Renal cortex interstitium (tissue), 15 donors: ENCODE measurements around the gene THAP7. TPM values are rescaled to one million over a fixed set of nuclear protein-coding genes. Genes with fewer than 3 reads are reported as not detected.
"Not testable (repeated sequence)": the region's sequence is repeated elsewhere in the genome, so short reads cannot be mapped to it uniquely, and the experiment has no call there.

ENCODE experiments used
- DNase-seq, 11 donors: peaks; one replicate each; pipeline ENCODE4 v3.0.0-alpha.2; 2013; ENCODE audit warnings: low read depth in 9 of 11, low spot score in 4 of 11; ENCODE audit errors: extremely low read depth in 1 of 11
- long read RNA-seq, 16 experiments: transcript quantifications; one replicate each; lab custom pipeline, GENCODE V29; 2026
- polyA plus RNA-seq, 3 donors: library from polyadenylated mRNA; unstranded; fragments of 120-200 nt; gene quantifications; one replicate each; pipeline ENCODE4 v1.2.1, GENCODE V29; 2013; ENCODE audit not compliant: insufficient read length in 3 of 3

THAP7 gene
- polyA plus RNA-seq = 10 to 100 TPM; 15.1 to 23.6 (median 18.1) TPM
- long read RNA-seq, donor 1, transcript THAP7-202 (5 exons, 1,144 nt) = major isoform, 5 of 13 reads
- long read RNA-seq, donor 1, transcript THAP7-204 (2 exons, 1,809 nt) = major isoform, 5 of 13 reads
- long read RNA-seq, donor 1, partial matches to known transcripts = 0 of 13 reads
- long read RNA-seq, donor 1, other reads (novel, unspliced or antisense) = 0 of 13 reads
- long read RNA-seq, donor 2, transcript THAP7-204 (2 exons, 1,809 nt) = major isoform, 5 of 13 reads
- long read RNA-seq, donor 2, partial matches to known transcripts = 0 of 13 reads
- long read RNA-seq, donor 2, other reads (novel, unspliced or antisense) = 0 of 13 reads
- long read RNA-seq, donor 3, transcript THAP7-204 (2 exons, 1,809 nt) = major isoform, 8 of 18 reads
- long read RNA-seq, donor 3, partial matches to known transcripts = 0 of 18 reads
- long read RNA-seq, donor 3, other reads (novel, unspliced or antisense) = 0 of 18 reads
- long read RNA-seq, donor 4, transcript THAP7-208 (3 exons, 1,957 nt) = major isoform, 5 of 13 reads
- long read RNA-seq, donor 4, partial matches to known transcripts = 0 of 13 reads
- long read RNA-seq, donor 4, other reads (novel, unspliced or antisense) = 0 of 13 reads
- long read RNA-seq, donor 5, transcript THAP7-208 (3 exons, 1,957 nt) = major isoform, 9 of 22 reads
- long read RNA-seq, donor 5, transcript THAP7-204 (2 exons, 1,809 nt) = major isoform, 9 of 22 reads
- long read RNA-seq, donor 5, partial matches to known transcripts = 0 of 22 reads
- long read RNA-seq, donor 5, other reads (novel, unspliced or antisense) = 0 of 22 reads
- long read RNA-seq, donor 6, partial matches to known transcripts = 0 of 13 reads
- long read RNA-seq, donor 6, other reads (novel, unspliced or antisense) = 0 of 13 reads
- long read RNA-seq, donor 7, transcript THAP7-201 (4 exons, 1,213 nt) = major isoform, 6 of 15 reads
- long read RNA-seq, donor 7, transcript THAP7-202 (5 exons, 1,144 nt) = minor isoform, 5 of 15 reads
- long read RNA-seq, donor 7, partial matches to known transcripts = 0 of 15 reads
- long read RNA-seq, donor 7, other reads (novel, unspliced or antisense) = 0 of 15 reads
- long read RNA-seq, donor 8, transcript THAP7-201 (4 exons, 1,213 nt) = major isoform, 6 of 14 reads
- long read RNA-seq, donor 8, partial matches to known transcripts = 0 of 14 reads
- long read RNA-seq, donor 8, other reads (novel, unspliced or antisense) = 0 of 14 reads
- long read RNA-seq, donor 9, transcript THAP7-201 (4 exons, 1,213 nt) = major isoform, 5 of 20 reads
- long read RNA-seq, donor 9, transcript THAP7-202 (5 exons, 1,144 nt) = major isoform, 5 of 20 reads
- long read RNA-seq, donor 9, transcript THAP7-208 (3 exons, 1,957 nt) = major isoform, 5 of 20 reads
- long read RNA-seq, donor 9, partial matches to known transcripts = 0 of 20 reads
- long read RNA-seq, donor 9, other reads (novel, unspliced or antisense) = 0 of 20 reads
- long read RNA-seq, donor 10, transcript THAP7-208 (3 exons, 1,957 nt) = major isoform, 6 of 19 reads
- long read RNA-seq, donor 10, transcript THAP7-202 (5 exons, 1,144 nt) = minor isoform, 5 of 19 reads
- long read RNA-seq, donor 10, transcript THAP7-204 (2 exons, 1,809 nt) = major isoform, 6 of 19 reads
- long read RNA-seq, donor 10, partial matches to known transcripts = 0 of 19 reads
- long read RNA-seq, donor 10, other reads (novel, unspliced or antisense) = 0 of 19 reads
- long read RNA-seq, donor 11, partial matches to known transcripts = 0 of 10 reads
- long read RNA-seq, donor 11, other reads (novel, unspliced or antisense) = 0 of 10 reads
- long read RNA-seq, donor 12, partial matches to known transcripts = 0 of 6 reads
- long read RNA-seq, donor 12, other reads (novel, unspliced or antisense) = 0 of 6 reads
- long read RNA-seq, donor 13, transcript THAP7-201 (4 exons, 1,213 nt) = minor isoform, 6 of 32 reads
- long read RNA-seq, donor 13, transcript THAP7-202 (5 exons, 1,144 nt) = minor isoform, 5 of 32 reads
- long read RNA-seq, donor 13, transcript THAP7-208 (3 exons, 1,957 nt) = major isoform, 15 of 32 reads
- long read RNA-seq, donor 13, transcript THAP7-204 (2 exons, 1,809 nt) = minor isoform, 6 of 32 reads
- long read RNA-seq, donor 13, partial matches to known transcripts = 0 of 32 reads
- long read RNA-seq, donor 13, other reads (novel, unspliced or antisense) = 0 of 32 reads
- long read RNA-seq, donor 14, transcript THAP7-208 (3 exons, 1,957 nt) = minor isoform, 5 of 17 reads
- long read RNA-seq, donor 14, transcript THAP7-202 (5 exons, 1,144 nt) = major isoform, 8 of 17 reads
- long read RNA-seq, donor 14, partial matches to known transcripts = 0 of 17 reads
- long read RNA-seq, donor 14, other reads (novel, unspliced or antisense) = 0 of 17 reads
- long read RNA-seq, donor 15, partial matches to known transcripts = 0 of 7 reads
- long read RNA-seq, donor 15, other reads (novel, unspliced or antisense) = 0 of 7 reads
- long read RNA-seq, donor 16, transcript THAP7-202 (5 exons, 1,144 nt) = major isoform, 14 of 54 reads
- long read RNA-seq, donor 16, transcript THAP7-204 (2 exons, 1,809 nt) = minor isoform, 12 of 54 reads
- long read RNA-seq, donor 16, transcript THAP7-201 (4 exons, 1,213 nt) = minor isoform, 9 of 54 reads
- long read RNA-seq, donor 16, transcript THAP7-208 (3 exons, 1,957 nt) = minor isoform, 10 of 54 reads
- long read RNA-seq, donor 16, partial matches to known transcripts = 0 of 54 reads
- long read RNA-seq, donor 16, other reads (novel, unspliced or antisense) = 8 of 54 reads

DNA sequence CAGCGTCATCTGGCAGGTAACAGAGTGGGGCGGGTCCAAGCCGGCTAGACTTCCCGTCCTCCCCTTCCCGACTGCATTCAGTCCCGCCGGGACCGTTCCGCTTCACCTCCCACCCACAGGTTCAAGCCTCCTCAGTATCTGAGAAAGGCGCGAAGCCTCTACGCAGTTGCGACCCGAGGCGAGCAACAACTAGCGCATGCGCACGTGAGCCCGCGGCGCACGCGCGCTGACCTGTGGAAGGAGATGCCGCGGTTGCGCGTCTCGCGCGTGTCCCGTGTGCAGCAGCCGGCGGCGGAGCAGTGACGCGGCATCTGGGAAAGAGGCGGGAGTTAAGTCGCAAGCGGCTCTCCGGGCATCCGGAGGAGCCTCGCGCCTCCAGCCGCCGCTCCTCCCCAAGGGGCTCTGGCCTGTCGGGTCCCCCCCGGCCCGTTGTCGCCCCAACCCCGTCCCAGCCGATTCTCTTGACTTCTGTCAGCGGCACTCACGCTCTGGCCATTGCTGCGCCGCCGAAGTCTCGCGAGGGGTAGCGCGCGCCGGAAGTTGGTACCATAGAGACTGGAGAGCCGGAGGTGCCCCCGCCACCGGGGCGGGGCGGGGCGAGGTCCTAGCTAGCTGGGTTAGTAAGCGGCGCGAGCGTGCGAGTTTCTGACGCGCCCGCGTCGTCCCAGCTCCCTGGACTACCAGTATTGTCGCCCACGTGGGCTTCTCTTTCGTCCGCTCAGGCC, at the start of gene THAP7:
TSS of gene THAP7 (minus strand) at position 518 of the 725 bp plus-strand sequence. CDS start at position 311, 207 bp downstream.
- DNase-seq = peak; percentile 82 to 95 (median 92)

GRCh38 chr22:21051145-21051830, 49.4 kb upstream of the THAP7 start:
- no peak for DNase-seq

GRCh38 chr22:21048965-21049364, 47.0 kb upstream of the THAP7 start:
- not testable (repeated sequence) for DNase-seq

GRCh38 chr22:21048448-21048847, 46.5 kb upstream of the THAP7 start:
- DNase-seq = not testable (repeated sequence)

- no peak for DNase-seq
Observed at GRCh38 chr22:21047730-21048129, 45.8 kb upstream of the THAP7 start.

DNA sequence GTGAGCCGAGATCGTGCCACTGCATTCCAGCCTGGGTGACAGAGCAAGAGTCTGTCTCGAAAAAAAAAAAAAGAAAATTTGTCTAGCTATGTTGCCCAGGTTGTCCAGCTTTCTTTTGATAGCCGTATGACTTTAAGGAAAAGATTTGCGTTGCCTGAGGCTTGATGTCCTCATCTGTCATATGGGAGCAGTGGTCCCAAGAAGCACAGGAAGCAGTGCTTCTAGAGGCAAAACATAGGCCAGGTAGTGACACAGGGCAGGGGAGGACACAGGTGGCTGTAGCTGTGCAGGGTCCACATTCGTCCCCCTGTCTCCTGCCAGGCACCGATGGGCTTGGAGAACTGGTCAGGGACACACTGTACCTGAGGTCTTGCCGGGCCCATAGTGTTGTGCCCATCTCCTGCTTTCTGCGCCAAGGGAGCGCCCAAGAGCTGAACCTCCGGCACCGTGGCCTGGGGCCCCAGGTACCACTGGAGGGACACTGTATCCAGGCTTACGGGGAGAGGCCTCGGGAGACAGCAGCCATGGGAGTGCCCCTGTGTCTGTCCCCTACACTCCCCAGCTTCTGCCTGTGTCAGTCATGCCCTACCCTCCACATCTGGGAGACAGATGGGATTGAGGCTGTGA, 45.2 kb upstream of the THAP7 start:
- no peak for DNase-seq

DNA sequence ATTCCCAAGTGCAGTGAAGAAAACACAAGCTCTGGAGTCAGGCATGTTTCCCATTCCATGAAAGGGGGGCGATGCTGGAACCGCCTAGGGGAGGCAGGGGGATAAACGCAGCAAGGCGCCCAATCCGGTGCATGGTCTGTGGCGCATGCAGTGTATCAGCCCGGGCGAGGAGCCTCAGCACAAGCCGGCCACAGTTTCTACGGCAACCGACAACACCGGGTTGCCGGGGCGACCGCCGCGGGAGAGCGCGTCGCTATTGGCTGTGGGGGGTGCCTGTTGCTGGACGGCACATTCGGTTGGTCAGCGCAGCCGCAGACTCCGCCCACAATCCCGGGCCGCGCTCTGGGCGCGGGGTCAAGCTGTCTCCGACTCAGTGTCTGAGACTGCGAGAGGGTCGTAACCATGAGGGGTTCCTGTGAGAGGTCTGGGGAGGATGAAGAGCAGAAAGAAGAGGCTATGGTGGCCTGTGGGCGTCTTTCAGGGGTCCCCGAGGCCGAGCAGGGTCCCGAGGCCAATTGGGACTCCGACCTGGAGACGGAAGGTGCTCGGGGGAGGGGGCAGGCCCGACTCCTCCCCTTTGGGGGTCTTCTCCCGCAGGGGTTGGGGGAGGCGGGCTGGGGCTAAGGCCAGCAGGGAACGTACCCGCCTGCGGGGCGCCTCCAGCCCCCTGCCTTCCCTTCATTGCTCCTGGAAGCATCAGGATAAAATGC, 43.8 kb upstream of the THAP7 start, which contains the start of gene LRRC74B:
TSS of gene LRRC74B (plus strand) at position 362 of the 710 bp plus-strand sequence. CDS start at position 403, 41 bp downstream.
- DNase-seq = peak; percentile 64 to 87 (median 84)

GRCh38 chr22:21044931-21045584, 43.1 kb upstream of the THAP7 start:
- DNase-seq = peak in 1 of 11 donors; percentile 13

DNA sequence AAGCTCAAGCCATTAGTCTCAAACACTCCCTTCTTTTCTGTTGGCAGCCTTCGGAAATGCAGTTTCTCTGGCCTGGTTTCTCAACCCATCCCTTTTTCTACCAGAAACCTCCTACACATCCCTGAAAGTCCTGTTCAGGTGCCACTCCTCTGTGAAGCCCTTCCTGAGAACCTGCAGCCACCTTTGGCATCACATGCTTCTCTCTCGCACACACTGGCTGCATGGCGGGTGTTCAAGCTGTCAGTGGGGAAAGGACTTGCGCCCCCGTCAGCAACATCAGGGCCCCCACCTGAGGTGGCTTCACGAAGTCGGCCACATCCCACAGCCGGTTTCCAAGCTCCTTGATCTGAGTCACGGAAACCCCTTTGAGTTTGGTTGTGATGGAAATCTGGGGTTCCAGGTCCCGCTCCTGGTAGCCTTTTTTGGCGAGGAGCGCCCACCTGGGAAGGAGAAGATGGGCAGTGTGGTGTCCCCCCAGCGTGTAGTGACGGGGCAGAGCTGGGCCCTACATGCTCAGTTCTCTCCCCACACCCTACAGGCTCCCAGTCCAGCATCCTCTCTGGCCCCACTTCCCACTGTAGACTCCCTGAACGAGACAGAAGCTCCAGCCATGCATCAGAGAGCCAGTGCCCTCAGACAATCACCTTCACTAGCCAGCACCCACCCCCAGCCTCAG, 42.1 kb upstream of the THAP7 start:
- DNase-seq = no peak

DNA sequence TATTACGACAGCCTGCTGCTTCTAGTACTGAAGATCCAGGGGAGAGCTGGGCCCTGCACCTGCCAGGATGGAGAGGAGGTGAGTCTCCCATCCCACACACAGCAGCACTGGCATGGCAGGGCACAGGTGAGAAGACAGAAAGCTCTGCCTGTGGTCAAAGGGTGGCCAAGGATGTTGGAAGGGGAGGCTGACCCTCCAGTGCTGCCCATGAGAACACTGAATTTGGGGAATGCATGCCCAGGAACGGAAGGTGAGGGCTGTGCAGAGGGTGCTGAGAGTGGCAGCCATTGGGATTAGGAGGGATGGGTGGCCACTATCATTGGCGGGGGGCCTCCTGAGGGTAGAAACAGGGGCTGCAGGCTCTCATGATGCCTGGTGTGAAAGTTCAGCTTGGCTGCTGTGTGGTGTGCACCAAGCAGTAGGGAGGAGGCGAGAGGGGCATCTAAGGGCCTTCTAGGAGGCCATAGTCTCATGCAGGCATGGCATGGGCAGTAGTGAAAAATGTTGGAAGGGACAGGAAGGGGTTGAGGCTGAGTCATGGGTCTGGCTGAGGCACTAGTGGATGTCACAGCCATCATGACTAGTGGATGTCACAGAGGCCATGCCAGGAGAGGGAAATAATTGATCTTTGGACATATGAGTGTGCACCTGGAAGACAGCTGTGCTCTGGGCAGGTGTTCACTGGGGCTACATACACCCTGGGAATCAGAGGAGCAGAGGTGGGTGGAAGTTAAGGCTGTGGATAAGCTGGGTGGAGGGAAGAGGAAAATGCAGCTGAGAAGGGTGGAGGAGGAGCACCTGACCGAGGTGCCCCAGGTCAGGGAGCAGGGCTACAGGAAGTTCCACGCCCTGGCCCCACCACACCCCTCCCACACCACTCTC, 41.3 kb upstream of the THAP7 start:
- DNase-seq = no peak

GRCh38 chr22:21041937-21042336, 40.0 kb upstream of the THAP7 start:
- no peak for DNase-seq

GRCh38 chr22:21039158-21039557, 37.2 kb upstream of the THAP7 start:
- not testable (repeated sequence) for DNase-seq
